Activated T-helper 17 cell treated with anti-CD3 and anti-CD28 coated beads, Interleukin-2, amount 50 U/mL, for 72 hours (primary cell): ENCODE measurements around the gene ECM1. TPM values are rescaled to one million over a fixed set of nuclear protein-coding genes. Genes with fewer than 3 reads are reported as not detected.

ENCODE experiments used
- ATAC-seq: fragments of 150-1000 bp; cut with Tn5 transposase; replicated peaks from 2 replicates; pipeline ENCODE4 v1.10.0; 2021; ENCODE audit warnings: mild to moderate bottlenecking, moderate library complexity
- H3K27ac Mint-ChIP-seq: one replicate; pipeline ENCODE4 v1.8.0; 2022; ENCODE audit warnings: mixed read lengths
- H3K27me3 Mint-ChIP-seq: one replicate; pipeline ENCODE4 v1.8.0; 2022; ENCODE audit warnings: mixed read lengths
- H3K36me3 Mint-ChIP-seq: one replicate; pipeline ENCODE4 v1.8.0; 2022; ENCODE audit warnings: low read depth, mild to moderate bottlenecking, mixed read lengths
- H3K4me1 Mint-ChIP-seq: one replicate; pipeline ENCODE4 v1.8.0; 2022; ENCODE audit warnings: mixed read lengths
- H3K4me3 Mint-ChIP-seq: one replicate; pipeline ENCODE4 v1.8.0; 2022; ENCODE audit warnings: mild to moderate bottlenecking, mixed read lengths
- H3K9me3 Mint-ChIP-seq: one replicate; pipeline ENCODE4 v1.8.0; 2022; ENCODE audit warnings: mixed read lengths
- total RNA-seq, 2 donors: library from RNA; stranded (reverse); gene quantifications; one replicate each; pipeline ENCODE4 v1.2.3, GENCODE V29; 2022

Gene ECM1
- total RNA-seq, 2 donors from 2014 or later, result 1.1 to 2.0 TPM

GRCh38 chr1:150555198-150555970 is 47.5 kb downstream of the ECM1 start:
- Mint-ChIP-seq H3K4me3 (no peak overlapping the region), H3K27ac (no peak overlapping the region), H3K9me3 (no peaks in the 10 kb centered on the region), H3K4me1 (peaks cover 10% of the 10 kb centered on the region), H3K27me3 (no peaks in the 10 kb centered on the region), H3K36me3 (no peaks in the 10 kb centered on the region)
- no peak for ATAC-seq

- ATAC-seq, result no peak
- Mint-ChIP-seq H3K27me3 (no peaks in the 10 kb centered on the region), H3K27ac (no peak overlapping the region), H3K9me3 (no peaks in the 10 kb centered on the region), H3K4me1 (peaks cover 16% of the 10 kb centered on the region), H3K36me3 (peaks cover 5% of the 10 kb centered on the region), H3K4me3 (no peak overlapping the region)
Observed at GRCh38 chr1:150555971-150556865, 48.3 kb downstream of the ECM1 start.

GRCh38 chr1:150557065-150557600 is 49.2 kb downstream of the ECM1 start:
- no peaks in the 10 kb centered on the region for H3K27me3 Mint-ChIP-seq
- no peak overlapping the region for H3K27ac Mint-ChIP-seq
- H3K4me3 Mint-ChIP-seq, result no peak overlapping the region
- no peak for ATAC-seq
- H3K36me3 Mint-ChIP-seq, result peaks cover 14% of the 10 kb centered on the region
- H3K9me3 Mint-ChIP-seq, result no peaks in the 10 kb centered on the region
- peaks cover 16% of the 10 kb centered on the region for H3K4me1 Mint-ChIP-seq

GRCh38 chr1:150557813-150558212 is 49.9 kb downstream of the ECM1 start:
- H3K27ac Mint-ChIP-seq, result no peak overlapping the region
- peaks cover 22% of the 10 kb centered on the region for H3K4me1 Mint-ChIP-seq
- H3K36me3 Mint-ChIP-seq, result peaks cover 20% of the 10 kb centered on the region
- no peak overlapping the region for H3K4me3 Mint-ChIP-seq
- no peaks in the 10 kb centered on the region for H3K9me3 Mint-ChIP-seq
- ATAC-seq, result no peak
- H3K27me3 Mint-ChIP-seq, result no peaks in the 10 kb centered on the region

- H3K4me1 Mint-ChIP-seq, result peaks cover 27% of the 10 kb centered on the region
- no peaks in the 10 kb centered on the region for H3K9me3 Mint-ChIP-seq
- ATAC-seq, result no peak
- H3K4me3 Mint-ChIP-seq, result no peak overlapping the region
- H3K36me3 Mint-ChIP-seq, result peaks cover 25% of the 10 kb centered on the region
- no peak overlapping the region for H3K27ac Mint-ChIP-seq
- no peaks in the 10 kb centered on the region for H3K27me3 Mint-ChIP-seq
Observed at GRCh38 chr1:150558303-150558704, 50.4 kb downstream of the ECM1 start.

- H3K36me3 Mint-ChIP-seq, result peaks cover 32% of the 10 kb centered on the region
- no peak overlapping the region for H3K27ac Mint-ChIP-seq
- H3K27me3 Mint-ChIP-seq, result no peaks in the 10 kb centered on the region
- H3K4me3 Mint-ChIP-seq, result no peak overlapping the region
- peaks cover 34% of the 10 kb centered on the region for H3K4me1 Mint-ChIP-seq
- no peak for ATAC-seq
- H3K9me3 Mint-ChIP-seq, result no peaks in the 10 kb centered on the region
Observed at GRCh38 chr1:150558761-150559655, 51.1 kb downstream of the ECM1 start.

GRCh38 chr1:150559656-150560010 is 51.7 kb downstream of the ECM1 start:
- ATAC-seq, result no peak
- Mint-ChIP-seq H3K4me1 (peaks cover 37% of the 10 kb centered on the region), H3K9me3 (no peaks in the 10 kb centered on the region), H3K27ac (peak overlapping the region; percentile 95), H3K36me3 (peaks cover 37% of the 10 kb centered on the region), H3K4me3 (peak overlapping the region; percentile 98), H3K27me3 (no peaks in the 10 kb centered on the region)

- peak overlapping the region; percentile 95 for H3K27ac Mint-ChIP-seq
- H3K36me3 Mint-ChIP-seq, result peaks cover 37% of the 10 kb centered on the region
- H3K4me1 Mint-ChIP-seq, result peaks cover 41% of the 10 kb centered on the region
- H3K27me3 Mint-ChIP-seq, result no peaks in the 10 kb centered on the region
- no peak for ATAC-seq
- H3K4me3 Mint-ChIP-seq, result peak overlapping the region; percentile 98
- no peaks in the 10 kb centered on the region for H3K9me3 Mint-ChIP-seq
Observed at GRCh38 chr1:150560011-150560438, 52.1 kb downstream of the ECM1 start.

- H3K27me3 Mint-ChIP-seq, result no peaks in the 10 kb centered on the region
- peak overlapping the region; percentile 98 for H3K4me3 Mint-ChIP-seq
- peaks cover 38% of the 10 kb centered on the region for H3K36me3 Mint-ChIP-seq
- H3K27ac Mint-ChIP-seq, result peak overlapping the region; percentile 95
- H3K4me1 Mint-ChIP-seq, result peaks cover 39% of the 10 kb centered on the region
- peak; percentile 41 for ATAC-seq
- H3K9me3 Mint-ChIP-seq, result no peaks in the 10 kb centered on the region
Observed at GRCh38 chr1:150560576-150561253, 52.8 kb downstream of the ECM1 start.

GRCh38 chr1:150561254-150561973 is 53.5 kb downstream of the ECM1 start:
- Mint-ChIP-seq H3K4me3 (peak overlapping the region; percentile 98), H3K4me1 (peaks cover 38% of the 10 kb centered on the region), H3K9me3 (no peaks in the 10 kb centered on the region), H3K36me3 (peaks cover 45% of the 10 kb centered on the region), H3K27ac (peak overlapping the region; percentile 95), H3K27me3 (no peaks in the 10 kb centered on the region)
- ATAC-seq, result peak; percentile 51

- Mint-ChIP-seq H3K27me3 (no peaks in the 10 kb centered on the region), H3K36me3 (peaks cover 51% of the 10 kb centered on the region), H3K9me3 (no peaks in the 10 kb centered on the region), H3K4me3 (peak overlapping the region; percentile 98), H3K4me1 (peaks cover 39% of the 10 kb centered on the region), H3K27ac (peak overlapping the region; percentile 95)
- peak; percentile 60 for ATAC-seq
Observed at GRCh38 chr1:150561974-150562445, 54.1 kb downstream of the ECM1 start.

- H3K4me3 Mint-ChIP-seq, result peak overlapping the region; percentile 98
- peak overlapping the region; percentile 95 for H3K27ac Mint-ChIP-seq
- peak; percentile 42 for ATAC-seq
- no peaks in the 10 kb centered on the region for H3K27me3 Mint-ChIP-seq
- H3K4me1 Mint-ChIP-seq, result peaks cover 45% of the 10 kb centered on the region
- H3K9me3 Mint-ChIP-seq, result no peaks in the 10 kb centered on the region
- peaks cover 58% of the 10 kb centered on the region for H3K36me3 Mint-ChIP-seq
Observed at GRCh38 chr1:150562446-150563339, 54.8 kb downstream of the ECM1 start.
